Measurements from ENCODE around the gene LRRK2. TPM values are rescaled to one million over a fixed set of nuclear protein-coding genes. Genes with fewer than 3 reads are reported as not detected.

Gene LRRK2
- total RNA-seq, 1 experiment from 2014 or later = 0.26 TPM

- no peak for TF ChIP-seq CTCF (conservative IDR thresholded peaks at IDR 0.05)
- no peak for TF ChIP-seq EZH2 (IDR thresholded peaks at IDR 0.05; ENCODE audit: low read depth)
- no peaks in the 10 kb centered on the region; the same call in 1 of the 2 replicates for H3K9me2 ChIP-seq (ENCODE audit: insufficient read depth)
- H3K79me2 ChIP-seq (ENCODE audit: low read depth) = no peaks in the 10 kb centered on the region
- H3K36me3 ChIP-seq (ENCODE audit: low read depth) = no peaks in the 10 kb centered on the region
- ChIA-PET POLR2A (ENCODE audit: unreplicated experiment) (no interaction called here), CTCF (no interaction called here)
- intact Hi-C loops (cut with micrococcal nuclease; ENCODE audit: unreplicated experiment) = no loop called here
- no peak overlapping the region for H3K4me2 ChIP-seq
- H3K4me1 ChIP-seq (replicated peaks; ENCODE audit: insufficient read depth) = no peaks in the 10 kb centered on the region
- DNase-seq = no peak
- no peaks in the 10 kb centered on the region for H4K20me1 ChIP-seq (ENCODE audit: insufficient read depth)
- BruUV-seq (replicated peaks) = no TSS peak
- H2AFZ ChIP-seq = no peak overlapping the region
- no peaks in the 10 kb centered on the region for H3K27me3 ChIP-seq (ENCODE audit: insufficient read depth, low read depth)
- H3K4me3 ChIP-seq = no peak overlapping the region
- H3F3A ChIP-seq (ENCODE audit: insufficient read depth, low read depth) = no peaks in the 10 kb centered on the region
- no peak overlapping the region for H3K27ac ChIP-seq
- H3K9me3 ChIP-seq (ENCODE audit: insufficient read depth, low read depth) = no peaks in the 10 kb centered on the region
Observed at GRCh38 chr12:40281791-40282364, 57.1 kb downstream of the LRRK2 start.

- Histone ChIP-seq H3K9me3 (ENCODE audit: insufficient read depth, low read depth) (no peaks in the 10 kb centered on the region), H3K27ac (no peak overlapping the region), H3K79me2 (ENCODE audit: low read depth) (no peaks in the 10 kb centered on the region), H4K20me1 (ENCODE audit: insufficient read depth) (no peaks in the 10 kb centered on the region), H3K4me1 (replicated peaks; ENCODE audit: insufficient read depth) (no peaks in the 10 kb centered on the region), H3K9me2 (ENCODE audit: insufficient read depth) (peaks cover 5% of the 10 kb centered on the region; the same call in 1 of the 2 replicates), H2AFZ (no peak overlapping the region), H3K27me3 (ENCODE audit: insufficient read depth, low read depth) (no peaks in the 10 kb centered on the region), H3K4me3 (no peak overlapping the region), H3K4me2 (no peak overlapping the region), H3K36me3 (ENCODE audit: low read depth) (no peaks in the 10 kb centered on the region), H3F3A (ENCODE audit: insufficient read depth, low read depth) (no peaks in the 10 kb centered on the region)
- no peak for DNase-seq
- BruUV-seq (replicated peaks) = no TSS peak
- intact Hi-C loops (cut with micrococcal nuclease; ENCODE audit: unreplicated experiment) = no loop called here
- ChIA-PET POLR2A (ENCODE audit: unreplicated experiment) (no interaction called here), CTCF (no interaction called here)
- no peak for TF ChIP-seq EZH2 (IDR thresholded peaks at IDR 0.05; ENCODE audit: low read depth)
- no peak for TF ChIP-seq CTCF (conservative IDR thresholded peaks at IDR 0.05)
Observed at GRCh38 chr12:40286583-40286982, 61.8 kb downstream of the LRRK2 start.

DNA sequence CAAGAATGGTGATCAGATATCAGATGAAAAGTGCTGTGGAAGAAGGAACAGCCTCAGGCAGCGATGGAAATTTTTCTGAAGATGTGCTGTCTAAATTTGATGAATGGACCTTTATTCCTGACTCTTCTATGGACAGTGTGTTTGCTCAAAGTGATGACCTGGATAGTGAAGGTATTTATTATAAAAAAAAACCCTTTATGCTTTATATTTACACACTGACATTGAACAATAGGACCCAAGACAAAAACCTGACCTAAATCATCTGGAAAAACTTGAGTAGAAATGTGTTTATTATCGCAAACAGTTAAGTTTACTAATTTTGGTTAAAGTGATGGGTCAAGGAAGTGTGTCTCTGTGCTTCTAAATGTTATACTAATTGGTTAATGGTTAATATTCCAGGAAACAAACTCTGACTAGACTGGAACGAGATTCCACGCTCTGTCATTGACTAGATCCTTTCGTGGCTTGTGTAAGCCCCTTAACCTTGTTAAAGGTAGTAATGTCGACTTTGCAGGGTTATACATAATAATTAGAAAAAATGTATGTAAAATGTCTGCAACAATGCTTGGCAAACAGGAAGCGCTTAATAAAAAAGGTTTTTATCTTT is 62.7 kb downstream of the LRRK2 start:
- no peak overlapping the region for H3K4me2 ChIP-seq
- DNase-seq = no peak
- CTCF ChIA-PET = no interaction called here

More for the DNA sequence above, 62.7 kb downstream of the LRRK2 start:
- H3K79me2 ChIP-seq (ENCODE audit: low read depth) = no peaks in the 10 kb centered on the region
- H3F3A ChIP-seq (ENCODE audit: insufficient read depth, low read depth) = no peaks in the 10 kb centered on the region
- H3K4me1 ChIP-seq (replicated peaks; ENCODE audit: insufficient read depth) = no peaks in the 10 kb centered on the region
- H3K36me3 ChIP-seq (ENCODE audit: low read depth) = no peaks in the 10 kb centered on the region
- POLR2A ChIA-PET (ENCODE audit: unreplicated experiment) = no interaction called here
- no peaks in the 10 kb centered on the region for H3K27me3 ChIP-seq (ENCODE audit: insufficient read depth, low read depth)
- no peaks in the 10 kb centered on the region for H3K9me3 ChIP-seq (ENCODE audit: insufficient read depth, low read depth)
- no TSS peak for BruUV-seq (replicated peaks)
- H3K4me3 ChIP-seq = no peak overlapping the region
- H3K9me2 ChIP-seq (ENCODE audit: insufficient read depth) = peaks cover 5% of the 10 kb centered on the region; the same call in 1 of the 2 replicates
- intact Hi-C loops (cut with micrococcal nuclease; ENCODE audit: unreplicated experiment) = no loop called here
- TF ChIP-seq CTCF (conservative IDR thresholded peaks at IDR 0.05) (no peak), EZH2 (IDR thresholded peaks at IDR 0.05; ENCODE audit: low read depth) (no peak)
- H4K20me1 ChIP-seq (ENCODE audit: insufficient read depth) = no peaks in the 10 kb centered on the region
- no peak overlapping the region for H3K27ac ChIP-seq
- no peak overlapping the region for H2AFZ ChIP-seq
